CD4-positive, CD25-positive, alpha-beta regulatory T cell (primary cell): ENCODE results near the gene SAP30BP. TPM values are rescaled to one million over a fixed set of nuclear protein-coding genes. Genes with fewer than 3 reads are reported as not detected.

Experiments used
- ATAC-seq, 2 donors: fragments of 150-1000 bp; cut with Tn5 transposase; one replicate each; pipeline ENCODE4 v1.10.0; 2021; ENCODE audit warnings: low read depth in 2 of 2, moderate number of reproducible peaks in 2 of 2, moderate library complexity in 1 of 2
- DNase-seq, 3 donors: peaks; one replicate each; pipeline versions ENCODE4 v3.0.0 to v3.0.0-alpha.2; 2012 to 2022; ENCODE audit warnings: mixed read lengths in 1 of 3
- H3K27ac ChIP-seq: one replicate; pipeline ENCODE4 v1.7.0; 2013; ENCODE audit warnings: mild to moderate bottlenecking, low read length; ENCODE audit not compliant: insufficient read depth, poor library complexity, severe bottlenecking
- H3K27me3 ChIP-seq: one replicate; pipeline ENCODE4 v1.7.0; 2013; ENCODE audit warnings: low read length; ENCODE audit not compliant: control insufficient read depth, insufficient read depth
- H3K36me3 ChIP-seq: one replicate; pipeline ENCODE4 v1.7.0; 2013; ENCODE audit warnings: mild to moderate bottlenecking, low read length, moderate library complexity; ENCODE audit not compliant: control insufficient read depth, insufficient read depth
- H3K4me1 ChIP-seq: 2 replicates; pipeline ENCODE4 v1.7.0; 2013; ENCODE audit warnings: mild to moderate bottlenecking, low read length; ENCODE audit not compliant: insufficient read depth, control insufficient read depth, poor library complexity, severe bottlenecking
- H3K4me3 ChIP-seq: one replicate; pipeline ENCODE4 v1.7.0; 2013; ENCODE audit warnings: low read depth, mild to moderate bottlenecking, low read length, moderate library complexity
- H3K9me3 ChIP-seq, 2 experiments: 1 replicate in 1 of 2; 2 replicates in 1 of 2; pipeline ENCODE4 v1.7.0; 2013; ENCODE audit warnings: low read length in 2 of 2, mild to moderate bottlenecking in 1 of 2, moderate library complexity in 1 of 2; ENCODE audit not compliant: control insufficient read depth in 2 of 2
- H3K27ac Mint-ChIP-seq, 3 donors: one replicate each; pipeline ENCODE4 v1.8.0; 2020 to 2022; ENCODE audit warnings: mild to moderate bottlenecking in 3 of 3, mixed read lengths in 3 of 3, moderate library complexity in 2 of 3
- H3K27me3 Mint-ChIP-seq: one replicate; pipeline ENCODE4 v1.8.0; 2022; ENCODE audit warnings: mild to moderate bottlenecking, mixed read lengths
- H3K36me3 Mint-ChIP-seq: one replicate; pipeline ENCODE4 v1.8.0; 2020; ENCODE audit warnings: mixed read lengths
- H3K4me1 Mint-ChIP-seq, 4 donors: one replicate each; pipeline ENCODE4 v1.8.0; 2020 to 2022; ENCODE audit warnings: mixed read lengths in 4 of 4, mild to moderate bottlenecking in 1 of 4
- H3K4me3 Mint-ChIP-seq, 4 donors: one replicate each; pipeline ENCODE4 v1.8.0; 2020 to 2022; ENCODE audit warnings: mild to moderate bottlenecking in 4 of 4, mixed read lengths in 4 of 4, moderate library complexity in 3 of 4
- H3K9me3 Mint-ChIP-seq, 7 donors: one replicate each; pipeline ENCODE4 v1.8.0; 2020 to 2022; ENCODE audit warnings: mixed read lengths in 7 of 7, mild to moderate bottlenecking in 3 of 7, moderate library complexity in 2 of 7
- polyA plus RNA-seq, 4 donors: library from polyadenylated mRNA; unstranded; fragments of 300-500 nt; fragmentation: Illumina TruSeq; gene quantifications; one replicate each; pipeline ENCODE4 v1.2.3, GENCODE V29; 2021
- total RNA-seq: library from RNA; stranded (reverse); gene quantifications from one replicate; pipeline ENCODE4 v1.2.3, GENCODE V29; 2022

Gene SAP30BP
- total and polyA plus RNA-seq, 5 donors from 2014 or later, result 79.3 to 253 (median 82.6) TPM

GRCh38 chr17:75724016-75725003 is 57.2 kb downstream of the SAP30BP start:
- peak overlapping the region in 1 of 3 donors; percentile 52 for H3K27ac Mint-ChIP-seq
- no peak for DNase-seq
- no peak overlapping the region for H3K4me3 Mint-ChIP-seq
- Histone ChIP-seq H3K27me3 (no peaks in the 10 kb centered on the region), H3K4me3 (no peak overlapping the region), H3K9me3 (no peaks in the 10 kb centered on the region), H3K36me3 (no peaks in the 10 kb centered on the region), H3K4me1 (peaks cover 13% of the 10 kb centered on the region), H3K27ac (no peak overlapping the region)
- no peaks in the 10 kb centered on the region for H3K36me3 Mint-ChIP-seq
- no peak for ATAC-seq
- H3K9me3 Mint-ChIP-seq, result no peaks in the 10 kb centered on the region
- H3K27me3 Mint-ChIP-seq, result peaks cover 15% of the 10 kb centered on the region
- peaks cover 0 to 9% (median 6%) of the 10 kb centered on the region in 4 donors for H3K4me1 Mint-ChIP-seq

GRCh38 chr17:75725504-75725903 is 58.4 kb downstream of the SAP30BP start:
- no peak for DNase-seq
- no peak for ATAC-seq
- peak overlapping the region in 1 of 3 donors; percentile 14 for H3K27ac Mint-ChIP-seq
- no peaks in the 10 kb centered on the region for H3K36me3 Mint-ChIP-seq
- H3K27me3 Mint-ChIP-seq, result peaks cover 4% of the 10 kb centered on the region
- Histone ChIP-seq H3K36me3 (no peaks in the 10 kb centered on the region), H3K9me3 (no peaks in the 10 kb centered on the region), H3K27ac (no peak overlapping the region), H3K4me3 (no peak overlapping the region), H3K27me3 (no peaks in the 10 kb centered on the region), H3K4me1 (peaks cover 12% of the 10 kb centered on the region)
- no peaks in the 10 kb centered on the region for H3K9me3 Mint-ChIP-seq
- peaks cover 0 to 5% (median 2%) of the 10 kb centered on the region in 4 donors for H3K4me1 Mint-ChIP-seq
- no peak overlapping the region for H3K4me3 Mint-ChIP-seq

- H3K27me3 Mint-ChIP-seq, result peaks cover 8% of the 10 kb centered on the region
- no peak overlapping the region for H3K4me3 Mint-ChIP-seq
- Histone ChIP-seq H3K27ac (no peak overlapping the region), H3K27me3 (no peaks in the 10 kb centered on the region), H3K9me3 (no peaks in the 10 kb centered on the region), H3K4me3 (no peak overlapping the region), H3K4me1 (no peaks in the 10 kb centered on the region), H3K36me3 (no peaks in the 10 kb centered on the region)
- DNase-seq (no peak), ATAC-seq (no peak)
- peaks cover 0 to 3% (median 0%) of the 10 kb centered on the region in 4 donors for H3K4me1 Mint-ChIP-seq
- H3K9me3 Mint-ChIP-seq, result no peaks in the 10 kb centered on the region
- H3K27ac Mint-ChIP-seq, result no peak overlapping the region
- no peaks in the 10 kb centered on the region for H3K36me3 Mint-ChIP-seq
Observed at GRCh38 chr17:75727391-75727790, 60.3 kb downstream of the SAP30BP start.

- Histone ChIP-seq H3K9me3 (no peaks in the 10 kb centered on the region), H3K4me3 (no peak overlapping the region), H3K27ac (no peak overlapping the region), H3K36me3 (no peaks in the 10 kb centered on the region), H3K27me3 (no peaks in the 10 kb centered on the region), H3K4me1 (no peaks in the 10 kb centered on the region)
- no peak for ATAC-seq
- H3K36me3 Mint-ChIP-seq, result no peaks in the 10 kb centered on the region
- H3K4me1 Mint-ChIP-seq, result peaks cover 0 to 2% (median under 1%) of the 10 kb centered on the region in 4 donors
- peaks cover 8% of the 10 kb centered on the region for H3K27me3 Mint-ChIP-seq
- H3K4me3 Mint-ChIP-seq, result no peak overlapping the region
- H3K9me3 Mint-ChIP-seq, result no peaks in the 10 kb centered on the region
- H3K27ac Mint-ChIP-seq, result no peak overlapping the region
- DNase-seq, result no peak
Observed at GRCh38 chr17:75729351-75729750, 62.2 kb downstream of the SAP30BP start.

- ATAC-seq (no peak), DNase-seq (no peak)
- no peaks in the 10 kb centered on the region for H3K9me3 Mint-ChIP-seq
- Histone ChIP-seq H3K4me1 (no peaks in the 10 kb centered on the region), H3K27ac (no peak overlapping the region), H3K4me3 (no peak overlapping the region), H3K27me3 (no peaks in the 10 kb centered on the region), H3K9me3 (no peaks in the 10 kb centered on the region), H3K36me3 (no peaks in the 10 kb centered on the region)
- H3K27me3 Mint-ChIP-seq, result peaks cover 4% of the 10 kb centered on the region
- H3K36me3 Mint-ChIP-seq, result no peaks in the 10 kb centered on the region
- peaks cover 0 to 6% (median 3%) of the 10 kb centered on the region in 4 donors for H3K4me1 Mint-ChIP-seq
- no peak overlapping the region for H3K27ac Mint-ChIP-seq
- no peak overlapping the region for H3K4me3 Mint-ChIP-seq
Observed at GRCh38 chr17:75730065-75730464, 62.9 kb downstream of the SAP30BP start.

- H3K27me3 Mint-ChIP-seq, result peaks cover 4% of the 10 kb centered on the region
Observed at GRCh38 chr17:75731086-75731715, 64.1 kb downstream of the SAP30BP start.

GRCh38 chr17:75731716-75732498 is 64.8 kb downstream of the SAP30BP start:
- Mint-ChIP-seq H3K27ac (no peak overlapping the region), H3K9me3 (no peaks in the 10 kb centered on the region), H3K27me3 (peaks cover 4% of the 10 kb centered on the region), H3K36me3 (no peaks in the 10 kb centered on the region), H3K4me1 (peaks cover 0 to 6% (median 3%) of the 10 kb centered on the region in 4 donors), H3K4me3 (no peak overlapping the region)
- H3K27me3 ChIP-seq, result no peaks in the 10 kb centered on the region
- H3K4me3 ChIP-seq, result no peak overlapping the region
- H3K9me3 ChIP-seq, result no peaks in the 10 kb centered on the region
- no peaks in the 10 kb centered on the region for H3K36me3 ChIP-seq
- no peak overlapping the region for H3K27ac ChIP-seq
- DNase-seq, result no peak
- H3K4me1 ChIP-seq, result no peaks in the 10 kb centered on the region
- ATAC-seq, result no peak

More at GRCh38 chr17:75731086-75731715, 64.1 kb downstream of the SAP30BP start:
- Mint-ChIP-seq H3K9me3 (no peaks in the 10 kb centered on the region), H3K4me1 (peaks cover 0 to 6% (median 3%) of the 10 kb centered on the region in 4 donors), H3K4me3 (no peak overlapping the region), H3K27ac (no peak overlapping the region), H3K36me3 (no peaks in the 10 kb centered on the region)
- Histone ChIP-seq H3K4me3 (no peak overlapping the region), H3K9me3 (no peaks in the 10 kb centered on the region), H3K27me3 (no peaks in the 10 kb centered on the region), H3K4me1 (no peaks in the 10 kb centered on the region), H3K27ac (no peak overlapping the region), H3K36me3 (no peaks in the 10 kb centered on the region)
- DNase-seq, result no peak
- ATAC-seq, result no peak
